B cell (primary cell): ENCODE data around the gene H1-8. TPM values are rescaled to one million over a fixed set of nuclear protein-coding genes. Genes with fewer than 3 reads are reported as not detected.
A peak's percentile ranks its signal among the peaks of the same experiment; 100 is the strongest.

ENCODE experiments used
- ATAC-seq: fragments of 200-7000 bp; cut with Tn5 transposase; one replicate; pipeline ENCODE4 v1.10.0; 2021; ENCODE audit warnings: low read depth, mild to moderate bottlenecking, moderate number of reproducible peaks, moderate library complexity
- CTCF ChIA-PET: fragments of 350-600 bp; sonication (Branson Sonifier 250); formaldehyde crosslinking; loops from one replicate; lab custom pipeline; 2021; ENCODE audit warnings: antibody characterized with exemption, inconsistent platforms; lab: Charles Lee
- POLR2A ChIA-PET: fragments of 350-600 bp; sonication (Branson Sonifier 250); formaldehyde crosslinking; loops from one replicate; lab custom pipeline; 2021; ENCODE audit warnings: antibody characterized with exemption; lab: Charles Lee
- DNase-seq: peaks from one replicate; pipeline ENCODE4 v3.0.0; 2013
- H2AFZ ChIP-seq: 2 replicates; pipeline ENCODE4 v1.6.1; 2012; ENCODE audit warnings: mild to moderate bottlenecking, low read depth, low read length; ENCODE audit not compliant: insufficient read depth, poor library complexity, severe bottlenecking
- H3K27ac ChIP-seq, 2 donors: 1 replicate in 1 of 2; 2 replicates in 1 of 2; pipeline ENCODE4 v1.5.1; 2012 to 2013; ENCODE audit warnings: low read length in 2 of 2, mild to moderate bottlenecking in 2 of 2, moderate library complexity in 1 of 2
- H3K27me3 ChIP-seq, 4 experiments: fragments of 200-600 bp in 1 of 4; sonication (generic) in 1 of 4; replicated peaks in 1 of 4; 1 replicate in 2 of 4; 2 replicates in 2 of 4; pipeline versions ENCODE4 v1.6.1 to v1.7.0; 2013 to 2016; ENCODE audit warnings: low read length in 3 of 4, mild to moderate bottlenecking in 2 of 4, mixed read lengths in 1 of 4, moderate library complexity in 1 of 4; ENCODE audit not compliant: insufficient read depth in 4 of 4, control insufficient read depth in 3 of 4; ENCODE audit errors: control extremely low read depth in 1 of 4
- H3K36me3 ChIP-seq, 2 experiments: replicated peaks in 1 of 2; 1 replicate in 1 of 2; 2 replicates in 1 of 2; pipeline versions ENCODE4 v1.6.1 to v1.7.1; 2013; ENCODE audit warnings: low read length in 1 of 2; ENCODE audit not compliant: insufficient read depth in 2 of 2, control insufficient read depth in 1 of 2; ENCODE audit errors: control extremely low read depth in 1 of 2, extremely low read depth in 1 of 2
- H3K4me1 ChIP-seq, 2 donors: fragments of 200-600 bp in 1 of 2; sonication (generic) in 1 of 2; 1 replicate in 1 of 2; 2 replicates in 1 of 2; pipeline versions ENCODE4 v1.5.1 to v1.6.1; 2013 to 2017; ENCODE audit warnings: low read length in 2 of 2; ENCODE audit not compliant: control insufficient read depth in 2 of 2, insufficient read depth in 2 of 2
- H3K4me2 ChIP-seq: replicated peaks from 2 replicates; pipeline ENCODE3; 2012; ENCODE audit warnings: mild to moderate bottlenecking, low read depth, low read length; ENCODE audit not compliant: poor library complexity, severe bottlenecking
- H3K4me3 ChIP-seq, 5 experiments: fragments of 200-600 bp in 1 of 5; sonication (generic) in 1 of 5; 1 replicate in 3 of 5; 2 replicates in 2 of 5; pipeline versions ENCODE4 v1.5.1 to v1.7.0; 2011 to 2016; ENCODE audit warnings: low read length in 4 of 5, mild to moderate bottlenecking in 4 of 5, low read depth in 2 of 5, control low read depth in 1 of 5, moderate library complexity in 1 of 5; ENCODE audit not compliant: insufficient read depth in 1 of 5; ENCODE audit errors: control extremely low read depth in 1 of 5, extremely low read depth in 1 of 5
- H3K79me2 ChIP-seq: fragments of 200-600 bp; sonication (generic); one replicate; pipeline ENCODE4 v1.6.0; 2016; ENCODE audit warnings: low read length; ENCODE audit not compliant: control insufficient read depth, insufficient read depth
- H3K9ac ChIP-seq: fragments of 200-600 bp; sonication (generic); 2 replicates; pipeline ENCODE4 v1.6.1; 2017; ENCODE audit warnings: mild to moderate bottlenecking, low read length, moderate library complexity
- H3K9me3 ChIP-seq, 3 donors: one replicate each; pipeline versions ENCODE4 v1.6.1 to v1.7.1; 2013; ENCODE audit warnings: low read length in 2 of 3; ENCODE audit not compliant: control insufficient read depth in 2 of 3, insufficient read depth in 1 of 3; ENCODE audit errors: control extremely low read depth in 1 of 3
- H4K20me1 ChIP-seq: 2 replicates; pipeline ENCODE4 v1.6.0; 2012; ENCODE audit warnings: mild to moderate bottlenecking, low read length; ENCODE audit not compliant: insufficient read depth, control insufficient read depth, poor library complexity, severe bottlenecking
- H3K27ac Mint-ChIP-seq: one replicate; pipeline ENCODE4 v1.8.0; 2021; ENCODE audit warnings: mixed read lengths
- H3K27me3 Mint-ChIP-seq: one replicate; pipeline ENCODE4 v1.8.0; 2021; ENCODE audit warnings: mixed read lengths
- H3K4me1 Mint-ChIP-seq: one replicate; pipeline ENCODE4 v1.8.0; 2021; ENCODE audit warnings: mixed read lengths
- H3K4me3 Mint-ChIP-seq: one replicate; pipeline ENCODE4 v1.8.0; 2021; ENCODE audit warnings: mixed read lengths
- H3K9me3 Mint-ChIP-seq: one replicate; pipeline ENCODE4 v1.8.0; 2022; ENCODE audit warnings: mixed read lengths; ENCODE audit not compliant: insufficient read depth
- CTCF ChIP-seq: fragments of 200-600 bp; IDR thresholded peaks from one replicate; pipeline ENCODE4 v1.8.0; 2022; ENCODE audit warnings: antibody characterized with exemption, mild to moderate bottlenecking
- EZH2 ChIP-seq: IDR thresholded peaks from 2 replicates; pipeline ENCODE4 v1.6.1; 2012; ENCODE audit warnings: borderline replicate concordance, low read depth, mild to moderate bottlenecking, moderate library complexity, low read length; ENCODE audit not compliant: insufficient read depth, poor library complexity, severe bottlenecking
- WGBS: methylation state at CpG from one replicate; pipeline ENCODE4 v1.1.5; 2013; ENCODE audit warnings: missing lambda C conversion rate; ENCODE audit not compliant: insufficient coverage; 5-methylcytosine and 5-hydroxymethylcytosine counted together
- intact Hi-C: fragments of 100-400 bp; cut with micrococcal nuclease; formaldehyde crosslinking; loops from one replicate; pipeline ENCODE4 v1.10.0; 2022
- polyA plus RNA-seq: library from polyadenylated mRNA; depleted of rRNA; stranded (reverse); fragments of >200 nt; gene quantifications from 2 replicates; pipeline ENCODE4 v1.2.3, GENCODE V29; 2012
- total RNA-seq, 2 donors: library from RNA; stranded (reverse); fragments of 120-200 nt in 1 of 2; gene quantifications; 1 replicate in 1 of 2; 2 replicates in 1 of 2; pipeline versions ENCODE4 v1.2.3 to v1.2.4, GENCODE V29; 2013 to 2022

The H1-8 gene
- total and polyA plus RNA-seq, 2 donors (not counting 1 experiment from before 2014, with no cell fraction given): not detected

- 97% methylated on average over 4 of the region's 6 CpGs for WGBS
- DNase-seq: no peak
- Histone ChIP-seq H3K9ac (no peak overlapping the region), H2AFZ (no peak overlapping the region), H3K4me2 (no peak overlapping the region), H3K27me3 (peaks cover 0 to 2% (median 0%) of the 10 kb centered on the region in 4 experiments), H3K27ac (no peak overlapping the region), H3K36me3 (no peaks in the 10 kb centered on the region), H3K79me2 (no peaks in the 10 kb centered on the region), H3K4me3 (no peak overlapping the region), H4K20me1 (no peaks in the 10 kb centered on the region), H3K4me1 (peaks cover 10 to 20% of the 10 kb centered on the region in 2 donors), H3K9me3 (no peaks in the 10 kb centered on the region)
- TF ChIP-seq CTCF (no peak), EZH2 (no peak)
- ATAC-seq: no peak
- CTCF ChIA-PET: interaction anchor here (2.5 kb wide), 1 partner anchor 47 kb away, joined by 8 read pairs; no protein-coding TSS in a partner anchor
- Mint-ChIP-seq H3K27ac (peak overlapping the region; percentile 59), H3K9me3 (no peaks in the 10 kb centered on the region), H3K4me1 (peaks cover 17% of the 10 kb centered on the region), H3K27me3 (peaks cover 3% of the 10 kb centered on the region), H3K4me3 (no peak overlapping the region)
- POLR2A ChIA-PET: no interaction called here
- intact Hi-C loops: no loop called here
Observed at GRCh38 chr3:129530251-129530791, 12.7 kb upstream of the H1-8 start.

GRCh38 chr3:129530821-129531220 is 12.2 kb upstream of the H1-8 start:
- H3K27ac Mint-ChIP-seq: peak overlapping the region; percentile 59

More at GRCh38 chr3:129530821-129531220, 12.2 kb upstream of the H1-8 start:
- Mint-ChIP-seq H3K9me3 (no peaks in the 10 kb centered on the region), H3K4me1 (peaks cover 14% of the 10 kb centered on the region), H3K4me3 (no peak overlapping the region), H3K27me3 (peaks cover 3% of the 10 kb centered on the region)
- Histone ChIP-seq H3K27ac (no peak overlapping the region), H3K36me3 (no peaks in the 10 kb centered on the region), H3K4me3 (no peak overlapping the region), H3K79me2 (no peaks in the 10 kb centered on the region), H3K9ac (no peak overlapping the region), H2AFZ (no peak overlapping the region), H3K4me2 (no peak overlapping the region), H3K4me1 (peaks cover 7 to 15% of the 10 kb centered on the region in 2 donors), H3K9me3 (no peaks in the 10 kb centered on the region), H3K27me3 (peaks cover 0 to 2% (median 0%) of the 10 kb centered on the region in 4 experiments), H4K20me1 (no peaks in the 10 kb centered on the region)
- DNase-seq (no peak), ATAC-seq (no peak)
- CTCF ChIA-PET: no interaction called here
- WGBS: 95% methylated on average over 13 of the region's 13 CpGs
- intact Hi-C loops: no loop called here
- POLR2A ChIA-PET: no interaction called here
- TF ChIP-seq CTCF (no peak), EZH2 (no peak)
